HG02884 (cell line): ENCODE measurements around the gene ANKS1B.
"Not testable (repeated sequence)": the region's sequence is repeated elsewhere in the genome, so short reads cannot be mapped to it uniquely, and the experiment has no call there.

Experiments
- ATAC-seq: cut with Tn5 transposase; IDR thresholded peaks from one replicate; pipeline ENCODE4 v1.9.1; 2021; ENCODE audit warnings: mild to moderate bottlenecking, moderate library complexity; ENCODE audit not compliant: unreplicated experiment

ANKS1B gene

GRCh38 chr12:99287136-99287535, 697.6 kb downstream of the ANKS1B start:
- ATAC-seq: no peak

GRCh38 chr12:99284161-99284560, 700.6 kb downstream of the ANKS1B start:
- ATAC-seq: no peak

GRCh38 chr12:99282624-99283023, 702.1 kb downstream of the ANKS1B start:
- no peak for ATAC-seq

GRCh38 chr12:99282086-99282485, 702.6 kb downstream of the ANKS1B start:
- ATAC-seq: no peak

GRCh38 chr12:99281277-99281676, 703.5 kb downstream of the ANKS1B start:
- ATAC-seq: no peak

DNA sequence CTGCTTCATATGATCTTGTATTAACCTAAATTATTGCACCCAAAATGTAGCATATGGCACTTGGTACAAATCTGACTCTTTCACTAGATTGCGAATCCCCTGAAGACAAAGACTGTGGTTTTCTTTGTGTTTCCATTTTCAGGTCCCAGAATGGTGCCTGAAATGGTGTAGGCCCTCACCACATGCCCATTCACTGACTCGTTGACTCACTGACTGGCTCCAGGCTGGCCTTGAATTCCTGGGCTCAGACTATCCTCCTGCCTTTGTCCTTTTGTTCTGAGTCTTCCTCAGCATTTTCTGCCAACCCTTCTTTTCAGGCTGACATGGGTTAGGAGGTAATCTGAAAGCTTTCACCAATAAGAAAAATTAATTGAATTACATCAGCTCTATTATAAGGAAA, 705.8 kb downstream of the ANKS1B start:
- no peak for ATAC-seq

GRCh38 chr12:99277591-99278379, 707.0 kb downstream of the ANKS1B start:
- ATAC-seq: no peak

DNA sequence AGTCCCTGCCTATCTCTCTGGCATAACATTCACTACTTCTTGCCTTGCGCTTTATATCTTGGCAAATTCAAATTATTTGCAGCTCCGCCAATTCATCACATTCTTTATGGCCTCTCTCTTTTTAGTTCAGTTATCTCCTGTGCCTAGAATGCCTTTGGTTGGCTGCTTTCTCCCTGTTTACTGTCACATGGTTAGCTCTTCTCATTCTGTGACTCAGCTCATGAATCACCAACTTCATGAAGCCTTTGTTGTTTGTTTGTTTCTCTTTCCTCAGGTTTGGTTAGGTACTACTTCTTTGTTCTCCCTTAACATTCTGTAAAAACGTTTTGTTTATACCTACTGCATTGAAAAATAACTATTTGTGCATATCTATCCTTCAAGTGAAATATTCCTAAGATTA, 713.7 kb downstream of the ANKS1B start:
- no peak for ATAC-seq

- ATAC-seq: no peak
Observed at GRCh38 chr12:99267038-99267437, 717.7 kb downstream of the ANKS1B start.

- ATAC-seq: no peak
Observed at GRCh38 chr12:99265648-99266047, 719.1 kb downstream of the ANKS1B start.

GRCh38 chr12:99261256-99261655, 723.5 kb downstream of the ANKS1B start:
- ATAC-seq: no peak

- no peak for ATAC-seq
Observed at GRCh38 chr12:99260456-99260996, 724.2 kb downstream of the ANKS1B start.

DNA sequence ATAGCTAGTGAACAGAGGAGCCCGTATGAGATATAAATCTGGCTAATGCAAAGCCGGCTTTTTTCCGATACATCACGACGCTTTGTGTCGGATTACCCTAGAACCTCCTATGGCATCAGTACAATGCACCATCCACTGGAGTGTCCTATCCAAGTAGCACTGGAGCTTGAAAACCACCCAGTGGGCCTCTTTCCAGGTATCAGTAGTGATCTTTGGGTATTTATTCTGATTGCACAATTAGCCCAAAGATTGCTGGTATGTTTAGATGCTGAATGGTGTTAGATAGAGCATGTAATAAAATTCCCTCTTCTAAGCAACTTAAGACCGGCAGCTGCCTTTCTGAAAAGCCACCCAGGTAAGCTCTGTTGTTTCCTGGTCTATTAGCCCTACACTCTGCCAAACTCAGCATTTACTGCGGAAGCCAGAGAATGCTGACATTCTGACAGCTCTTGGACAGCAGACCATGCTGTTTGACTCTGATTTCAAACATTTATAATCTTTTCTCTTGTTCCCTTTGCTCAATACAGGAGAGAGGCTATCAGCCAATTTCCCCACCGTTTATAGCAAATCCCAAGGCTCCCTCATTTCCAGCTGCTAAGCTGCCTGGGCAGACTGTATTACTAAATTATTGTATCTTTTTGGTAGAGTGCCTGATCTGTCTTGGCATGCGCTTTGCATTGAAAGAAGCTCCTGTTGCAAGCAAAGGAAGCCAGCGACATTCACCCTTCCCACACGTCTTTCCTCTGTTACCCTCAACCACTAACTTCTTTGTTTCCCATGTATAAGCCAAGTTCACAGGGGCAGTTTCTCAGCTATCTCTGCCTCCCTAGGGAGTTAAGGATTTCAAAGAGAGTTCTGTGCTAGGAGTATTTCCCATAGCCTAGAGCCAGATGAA, 725.4 kb downstream of the ANKS1B start:
- ATAC-seq: no peak

DNA sequence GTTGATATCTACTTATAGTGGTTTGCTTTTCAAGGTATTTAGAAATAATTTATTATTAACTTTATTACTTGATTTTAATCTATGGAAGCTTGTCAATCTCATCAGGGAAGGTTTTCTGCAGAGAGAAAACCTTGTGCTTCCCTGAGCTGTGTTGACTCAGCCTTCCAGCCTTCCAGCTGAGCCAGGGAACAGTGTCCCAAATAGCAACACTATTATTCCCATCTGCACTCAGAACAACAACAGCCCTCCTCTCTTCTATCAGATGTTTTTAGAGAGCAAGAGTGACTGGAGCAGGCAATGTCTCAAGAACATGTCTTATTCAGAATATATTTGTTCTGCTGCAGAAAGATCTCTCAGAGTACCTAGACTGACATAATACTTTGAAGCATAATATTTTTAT, 727.1 kb downstream of the ANKS1B start:
- no peak for ATAC-seq

GRCh38 chr12:99253068-99253467, 731.7 kb downstream of the ANKS1B start:
- no peak for ATAC-seq

- no peak for ATAC-seq
Observed at GRCh38 chr12:99250091-99250490, 734.6 kb downstream of the ANKS1B start.

- ATAC-seq: no peak
Observed at GRCh38 chr12:99249543-99249942, 735.2 kb downstream of the ANKS1B start.

DNA sequence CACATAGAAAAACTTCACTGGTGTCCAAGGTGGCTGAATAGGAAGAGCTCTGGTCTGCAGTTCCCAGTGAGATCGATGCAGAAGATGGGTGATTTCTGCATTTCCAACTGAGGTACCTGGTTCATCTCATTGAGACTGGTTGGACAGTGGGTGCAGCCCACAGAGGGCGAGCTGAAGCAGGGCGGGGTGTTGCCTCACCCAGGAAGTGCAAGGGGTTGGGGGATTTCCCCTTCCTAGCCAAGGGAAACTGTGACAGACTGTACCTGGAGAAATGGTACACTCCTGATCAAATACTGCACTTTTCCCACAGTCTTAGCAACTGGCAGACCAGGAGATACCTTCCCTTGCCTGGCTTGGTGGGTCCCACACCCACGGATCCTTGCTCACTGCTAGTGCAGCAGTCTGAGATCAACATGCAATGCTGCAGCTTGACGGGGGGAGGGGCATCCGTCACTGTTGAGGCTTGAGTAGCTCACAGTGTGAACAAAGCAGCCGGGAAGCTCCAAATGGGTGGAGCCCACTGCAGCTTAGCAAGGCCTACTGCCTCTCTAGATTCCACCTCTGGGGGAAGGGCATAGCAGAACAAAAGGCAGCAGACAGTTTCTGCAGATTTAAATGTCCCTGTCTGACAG, 746.7 kb downstream of the ANKS1B start:
- not testable (repeated sequence) for ATAC-seq

DNA sequence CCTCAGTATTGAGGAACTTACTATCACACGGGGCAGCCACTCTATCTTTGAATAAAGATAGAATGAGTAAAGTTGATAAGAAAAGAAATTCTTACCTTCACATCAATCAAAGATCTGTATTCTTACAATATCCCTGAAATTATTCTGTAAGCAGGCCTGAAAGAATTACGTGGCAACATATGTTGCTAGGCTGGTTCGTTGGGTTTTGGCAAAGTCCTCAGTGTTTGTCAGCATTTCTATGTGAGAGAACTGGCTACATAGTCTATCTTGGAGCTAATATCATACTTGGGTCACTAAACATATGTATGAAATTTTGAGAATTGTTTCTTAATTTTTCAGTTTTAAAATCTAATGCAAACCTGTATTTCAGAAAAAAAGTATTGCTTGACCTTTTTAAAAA, 749.4 kb downstream of the ANKS1B start:
- no peak for ATAC-seq

GRCh38 chr12:99234702-99235101, 750.0 kb downstream of the ANKS1B start:
- ATAC-seq: no peak

DNA sequence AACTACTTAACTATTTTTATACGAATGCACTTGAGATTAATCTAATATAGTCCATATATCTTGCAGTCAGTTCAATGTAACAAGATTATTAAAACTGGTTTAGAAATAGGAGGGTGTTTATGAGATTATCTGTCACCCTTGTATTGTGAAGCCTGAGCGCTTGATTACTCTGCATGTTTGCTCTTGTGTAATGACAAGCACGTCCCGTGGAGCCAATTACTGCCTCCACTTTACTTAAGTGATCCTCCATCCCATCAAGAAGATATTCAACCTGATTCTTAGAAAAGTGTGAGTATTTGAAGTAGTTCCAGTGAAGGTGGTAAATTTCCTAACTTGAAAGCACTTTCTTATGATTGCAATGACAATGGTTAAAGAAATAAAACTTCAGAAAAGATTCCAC, 752.4 kb downstream of the ANKS1B start:
- no peak for ATAC-seq
